ENCODE measurements around the gene CFAP53.
"Not testable (repeated sequence)": the region's sequence is repeated elsewhere in the genome, so short reads cannot be mapped to it uniquely, and the experiment has no call there.

Gene CFAP53

DNA sequence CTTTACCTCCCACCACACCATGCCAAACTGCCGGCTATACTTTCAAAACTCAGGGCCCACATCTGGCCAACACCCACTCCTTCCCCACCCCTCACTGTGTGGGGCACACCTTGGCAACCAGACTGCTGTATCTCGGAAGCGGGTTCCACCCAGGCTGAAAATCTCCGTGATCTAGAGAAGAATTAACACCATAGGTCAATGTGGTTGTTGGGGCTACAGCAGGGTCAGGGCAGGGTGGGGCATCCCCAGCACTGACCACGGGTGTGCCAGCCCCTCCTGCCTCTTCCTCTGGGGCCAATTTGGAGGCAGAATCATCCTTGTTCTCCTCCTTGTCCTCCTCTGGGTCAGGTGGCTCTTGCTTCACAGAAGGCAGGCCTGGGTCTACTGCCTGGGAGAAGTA lies 6.3 kb upstream of the CFAP53 start:
- DNase-seq (ENCODE audit: low read depth in 2 of 2): no peak

DNA sequence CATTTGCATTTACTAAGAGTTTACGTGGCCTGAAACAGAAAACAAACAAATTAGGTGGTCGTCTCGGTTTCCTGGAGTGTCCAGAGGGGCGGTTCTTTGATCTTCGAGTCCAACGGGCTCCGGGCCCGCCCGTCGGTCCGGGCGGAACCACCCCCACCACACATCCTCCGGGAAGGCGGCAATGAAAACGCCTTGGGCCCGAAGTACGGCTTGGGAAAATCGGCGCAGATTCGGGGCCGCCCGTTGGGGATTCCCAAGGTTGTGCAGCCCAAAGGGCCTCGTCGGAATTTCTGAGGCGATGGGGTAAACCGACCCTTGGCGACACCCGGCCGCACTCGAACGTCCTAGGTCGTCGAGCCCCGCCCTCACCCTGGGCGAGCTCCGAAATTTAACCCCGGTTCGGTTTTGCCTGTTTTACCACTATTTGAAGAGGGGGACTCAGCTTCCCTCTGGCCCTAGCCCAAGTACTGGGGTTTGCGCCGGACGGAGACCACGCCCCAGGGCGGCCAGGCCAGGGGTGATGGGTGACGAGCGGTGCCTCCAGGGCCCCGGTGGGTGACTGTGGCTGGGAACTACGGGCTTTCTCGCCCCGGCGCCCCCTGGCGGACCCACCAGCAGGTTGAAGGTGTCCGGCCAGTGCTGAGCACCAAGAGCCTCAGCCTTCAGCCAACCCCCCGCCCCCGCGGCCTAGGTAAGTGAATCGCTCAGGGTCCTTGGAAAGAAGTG lies 1.9 kb upstream of the CFAP53 start:
- peak; percentile 46 to 72 for DNase-seq (ENCODE audit: low read depth in 2 of 2)

DNA sequence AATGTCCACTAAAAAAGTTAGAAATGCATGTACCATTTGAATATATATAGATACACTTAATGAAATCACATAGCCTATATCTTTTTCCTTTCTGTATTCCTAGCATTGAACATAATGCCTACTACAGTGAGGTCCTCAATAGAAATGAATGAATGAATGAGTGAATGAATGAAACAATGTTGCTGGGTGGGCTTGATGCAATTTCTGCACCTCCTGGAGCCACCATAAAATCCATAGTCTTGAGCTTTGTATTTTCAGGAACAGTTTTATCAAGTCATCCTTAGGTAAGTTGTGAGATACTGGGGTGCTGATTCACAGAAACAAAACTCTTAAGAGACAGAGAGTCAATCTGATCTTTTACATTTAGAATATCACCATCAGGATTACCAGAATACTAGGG lies 3.3 kb downstream of the CFAP53 start:
- DNase-seq (ENCODE audit: low read depth in 2 of 2): no peak

DNA sequence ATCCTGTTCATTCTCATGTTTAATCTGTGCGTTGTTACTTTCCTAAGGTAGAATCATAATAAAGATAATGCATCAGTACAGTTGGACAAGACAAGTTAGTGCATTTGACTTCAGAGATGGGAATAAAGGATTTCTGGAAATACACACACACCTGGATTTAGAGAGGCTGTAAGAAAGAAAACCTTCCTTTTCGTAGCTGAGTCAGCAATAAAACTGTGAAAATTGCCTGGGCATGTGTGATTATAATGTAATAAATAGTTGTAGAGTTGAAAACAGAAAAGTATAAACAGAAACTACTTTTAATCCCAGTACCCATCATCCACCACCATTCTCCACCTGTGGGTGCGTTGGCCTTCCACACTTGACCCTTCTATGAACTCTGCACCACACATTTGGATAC lies 15.4 kb downstream of the CFAP53 start:
- no peak for DNase-seq (ENCODE audit: low read depth in 2 of 2)

DNA sequence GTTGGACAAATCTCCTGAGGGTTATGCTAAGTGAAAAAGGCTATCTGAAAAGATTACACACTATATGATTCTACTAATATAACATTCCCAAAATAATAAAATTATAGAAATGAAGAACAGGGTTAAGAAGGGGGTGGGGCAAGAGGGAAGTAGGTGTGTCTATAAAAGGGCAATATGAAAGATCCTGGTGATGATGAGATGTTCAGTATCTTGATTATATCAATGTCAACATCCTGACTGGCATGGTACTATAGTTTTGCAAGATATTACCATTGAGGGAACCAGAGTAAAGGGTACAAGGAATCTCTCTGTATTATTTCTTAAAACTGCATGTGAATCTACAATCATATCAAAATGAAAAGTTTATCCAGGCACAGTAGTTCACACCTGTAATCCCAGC lies 16.7 kb downstream of the CFAP53 start:
- no peak for DNase-seq (ENCODE audit: low read depth in 2 of 2)

DNA sequence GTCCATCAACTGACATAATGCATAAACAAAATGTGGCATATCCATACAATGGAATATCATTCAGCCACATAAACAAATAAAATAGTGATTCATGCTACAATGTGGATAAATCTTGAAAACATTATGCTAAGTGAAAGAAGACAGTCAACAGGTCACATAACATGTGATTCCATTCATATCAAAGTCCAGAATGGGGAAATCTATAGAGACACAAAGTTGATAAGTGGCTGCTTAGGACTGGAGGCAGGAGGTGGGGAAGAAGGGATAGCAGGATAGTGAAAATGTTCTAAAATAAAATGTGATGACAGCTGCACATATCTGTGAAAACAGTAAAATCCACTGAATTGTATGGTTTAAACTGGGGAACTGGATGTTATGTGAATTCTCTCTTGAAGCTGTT lies 18.7 kb downstream of the CFAP53 start:
- DNase-seq (ENCODE audit: low read depth in 2 of 2): no peak

DNA sequence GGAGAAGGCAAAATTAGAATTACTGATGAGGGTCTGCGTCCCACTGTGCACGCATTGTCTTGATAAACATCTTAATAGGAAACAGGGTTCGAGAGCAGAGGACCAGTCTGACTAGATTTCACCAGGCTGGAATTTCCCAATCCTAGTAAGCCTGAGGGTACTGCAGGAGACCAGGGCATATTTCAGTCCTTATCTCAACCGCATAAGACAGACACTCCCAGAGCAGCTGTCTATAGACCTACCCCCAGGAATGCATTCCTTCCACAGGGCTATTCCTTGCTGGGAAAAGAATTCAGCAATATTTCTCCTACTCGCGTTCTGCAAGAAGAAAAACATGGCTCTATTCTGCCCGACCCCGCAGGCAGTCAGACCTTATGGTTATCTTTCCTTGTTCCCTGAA lies 24.5 kb downstream of the CFAP53 start:
- DNase-seq (ENCODE audit: low read depth in 2 of 2): not testable (repeated sequence)

DNA sequence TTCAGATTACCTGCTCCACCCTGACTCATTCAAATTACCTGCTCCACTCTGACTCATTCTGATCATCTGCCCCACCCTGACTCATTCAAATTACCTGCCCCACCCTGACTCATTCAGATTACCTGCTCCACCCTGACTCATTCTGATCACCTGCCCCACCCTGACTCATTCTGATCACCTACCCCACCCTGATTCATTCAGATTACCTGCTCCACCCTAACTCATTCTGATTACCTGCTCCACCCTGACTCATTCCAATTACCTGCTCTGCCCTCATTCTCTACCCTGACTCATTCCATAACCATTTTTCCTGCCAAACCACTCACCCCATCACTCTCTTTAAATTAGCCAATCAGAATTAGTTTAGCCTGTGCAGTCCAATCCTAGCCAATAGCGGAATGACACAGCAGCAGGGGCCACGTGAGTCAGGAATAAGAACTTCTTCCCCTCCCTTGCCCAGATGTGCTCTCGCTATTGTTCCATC lies 26.2 kb downstream of the CFAP53 start:
- no peak for DNase-seq (ENCODE audit: low read depth in 2 of 2)

DNA sequence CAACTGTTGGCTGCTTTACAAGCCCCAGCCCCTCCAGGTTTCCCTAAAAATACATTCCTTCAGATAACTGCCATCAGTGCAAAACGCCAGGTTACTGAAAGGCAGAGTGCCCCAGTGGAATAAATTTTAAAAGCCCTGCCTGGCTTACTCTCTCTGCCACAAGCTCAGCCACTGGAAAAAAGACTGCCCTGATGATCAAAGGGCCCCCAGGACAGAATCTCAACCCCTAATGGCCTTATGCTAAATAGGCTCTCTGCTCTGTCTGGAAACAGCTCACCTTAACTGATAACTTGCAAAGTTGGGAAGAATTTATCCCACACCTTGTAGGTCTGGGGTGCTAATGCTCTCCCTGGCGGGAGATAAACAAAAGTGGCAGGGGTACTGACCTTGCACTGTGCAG lies 33.9 kb downstream of the CFAP53 start:
- no peak for DNase-seq (ENCODE audit: low read depth in 2 of 2)

DNA sequence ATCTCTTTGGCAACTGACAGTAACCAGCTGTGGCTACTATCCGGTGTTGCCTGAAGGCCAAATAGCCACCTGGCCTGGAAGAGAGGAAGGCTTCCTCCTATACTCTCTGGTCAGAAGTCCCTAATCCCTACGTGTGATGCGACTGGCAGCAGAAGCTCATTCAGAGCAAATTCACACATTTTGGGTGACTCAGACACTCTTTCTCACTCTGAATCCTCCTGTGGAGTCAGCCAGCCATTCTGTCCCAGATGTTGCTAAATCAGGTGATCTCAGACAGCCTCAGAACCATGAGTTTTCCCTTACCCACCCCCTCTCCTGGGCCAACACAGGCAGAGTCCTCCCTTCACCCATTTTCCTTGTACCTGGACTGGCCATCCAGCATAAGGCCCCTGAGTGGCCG lies 34.7 kb downstream of the CFAP53 start:
- DNase-seq (ENCODE audit: low read depth in 2 of 2): no peak

DNA sequence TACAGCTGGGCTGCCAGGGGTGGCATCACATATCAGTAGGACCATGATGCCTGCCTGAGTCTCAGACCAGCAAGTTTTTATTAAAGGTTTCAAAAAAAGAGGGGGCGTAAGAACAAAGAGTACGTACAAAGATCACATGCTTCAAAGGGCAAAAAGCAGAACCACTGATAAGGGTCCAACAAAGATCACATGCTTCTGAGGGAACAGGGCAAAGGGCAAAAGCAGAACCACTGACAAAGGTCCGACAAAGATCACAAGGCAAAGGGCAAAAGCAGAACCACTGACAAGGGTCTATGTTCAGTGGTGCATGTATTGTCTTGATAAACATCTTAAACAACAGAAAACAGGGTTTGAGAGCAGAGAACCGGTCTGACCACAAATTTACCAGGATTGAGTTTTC lies 46.0 kb downstream of the CFAP53 start:
- DNase-seq (ENCODE audit: low read depth in 2 of 2): not testable (repeated sequence)

DNA sequence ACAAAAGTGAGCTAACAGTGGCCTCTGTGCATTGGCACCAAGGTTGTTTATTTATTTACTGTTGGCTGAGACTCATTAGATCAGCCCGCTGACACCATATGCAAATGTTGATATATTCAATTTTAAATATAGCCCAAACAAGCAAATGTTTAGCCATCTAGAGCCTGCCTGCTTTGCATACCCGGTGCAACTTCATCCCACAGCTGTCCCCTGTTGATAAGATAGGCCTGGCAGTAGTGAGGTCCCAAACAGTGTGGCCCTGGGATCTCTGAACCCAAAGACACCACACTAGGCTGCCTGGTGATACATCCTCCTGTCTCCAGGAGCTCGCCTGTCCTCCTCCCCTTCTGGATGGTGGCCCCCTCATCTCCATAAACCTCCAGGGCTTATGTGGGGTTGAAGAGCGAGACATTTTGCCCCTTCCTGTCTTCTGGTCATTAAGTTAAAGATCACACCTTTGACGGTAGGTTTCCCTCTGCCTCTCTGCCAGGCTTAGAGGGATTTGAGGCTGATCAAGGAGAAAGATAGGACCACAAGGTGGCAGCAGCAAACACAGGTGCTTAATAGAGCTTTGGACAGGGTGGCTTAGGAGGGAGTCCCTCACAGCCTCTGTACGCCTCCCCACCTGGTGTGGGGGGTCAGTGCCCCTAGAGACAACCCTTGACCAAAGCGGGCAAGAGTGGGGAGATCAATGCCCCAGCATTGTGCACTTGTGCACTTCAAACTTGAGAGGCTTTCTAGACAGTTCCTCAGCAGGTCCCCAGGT lies 47.7 kb downstream of the CFAP53 start:
- no peak for DNase-seq (ENCODE audit: low read depth in 2 of 2)

DNA sequence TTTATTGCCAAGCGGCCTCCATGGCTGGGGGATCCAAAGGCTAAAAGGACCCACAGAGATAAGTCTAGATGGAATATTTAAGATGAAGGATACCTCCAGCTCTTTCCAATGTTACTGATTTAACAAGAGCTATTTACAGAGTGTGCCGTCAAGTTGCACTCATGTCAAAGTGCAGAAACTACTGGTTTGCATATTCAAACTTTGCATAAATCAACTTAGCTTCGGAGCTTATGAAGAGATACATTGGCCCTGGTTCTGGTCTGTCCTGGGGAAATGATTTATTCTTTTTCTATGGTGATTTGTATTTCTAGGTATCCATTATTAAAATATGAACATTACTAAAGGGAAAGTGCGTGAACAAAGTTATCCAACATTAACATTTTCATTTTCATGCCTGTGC lies 57.0 kb downstream of the CFAP53 start:
- DNase-seq (ENCODE audit: low read depth in 2 of 2): no peak

DNA sequence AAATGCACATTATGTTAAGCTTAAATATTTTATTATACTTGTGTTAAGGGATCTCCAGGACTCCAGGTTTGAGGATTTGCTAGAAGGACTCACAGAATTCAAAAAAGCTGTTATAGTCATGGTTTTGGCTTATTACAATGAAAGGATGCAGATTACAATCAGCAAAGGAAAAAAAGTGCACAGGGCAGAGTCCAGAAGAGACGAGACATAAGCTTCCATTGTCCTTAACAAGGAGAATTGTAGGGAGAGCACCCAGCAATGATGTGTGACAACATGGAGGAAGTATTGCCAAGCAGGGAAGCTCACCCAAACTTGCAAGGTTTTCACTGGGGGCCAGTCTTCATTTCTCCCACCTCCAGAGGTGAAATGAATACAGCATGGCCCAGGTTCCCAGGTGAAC lies 58.6 kb downstream of the CFAP53 start:
- no peak for DNase-seq (ENCODE audit: low read depth in 2 of 2)

DNA sequence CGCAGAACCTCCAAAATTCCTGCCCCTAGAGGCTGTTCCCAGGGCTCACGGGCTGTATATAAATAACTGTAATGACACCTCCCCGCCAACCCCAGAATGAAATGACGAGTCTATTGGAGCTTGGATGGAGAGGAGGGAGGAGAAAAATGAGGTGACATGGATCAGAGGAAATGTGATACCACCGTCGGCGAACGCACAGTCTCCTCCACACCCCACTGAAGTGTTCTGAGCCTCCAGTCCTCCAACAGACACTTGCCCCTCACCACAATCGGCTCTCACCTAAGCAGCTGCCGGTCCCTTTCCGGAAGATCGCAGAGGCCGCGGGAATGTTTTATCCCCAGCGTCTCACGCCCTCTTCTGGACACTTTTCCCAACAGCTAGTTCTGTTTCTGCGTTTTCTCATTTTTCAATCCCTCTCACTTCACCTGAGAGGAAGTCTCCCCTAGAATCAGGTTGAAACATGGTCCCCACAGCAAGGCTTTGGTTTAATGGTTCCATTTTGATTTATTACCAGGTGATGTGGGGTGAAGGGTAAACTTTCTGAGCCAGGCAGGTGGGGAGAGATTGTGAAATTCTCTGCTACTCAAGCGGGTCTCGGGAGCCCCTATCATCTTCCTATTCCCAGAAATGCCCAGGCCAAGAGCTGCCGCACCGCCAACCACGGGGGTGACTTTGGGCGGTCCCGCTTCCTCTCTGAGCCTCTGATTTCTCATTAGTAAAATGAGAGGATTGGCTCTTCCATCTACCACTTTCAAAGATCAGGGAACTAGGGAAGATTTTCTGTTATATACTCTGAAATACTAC lies 62.3 kb downstream of the CFAP53 start:
- DNase-seq (ENCODE audit: low read depth in 2 of 2): no peak

DNA sequence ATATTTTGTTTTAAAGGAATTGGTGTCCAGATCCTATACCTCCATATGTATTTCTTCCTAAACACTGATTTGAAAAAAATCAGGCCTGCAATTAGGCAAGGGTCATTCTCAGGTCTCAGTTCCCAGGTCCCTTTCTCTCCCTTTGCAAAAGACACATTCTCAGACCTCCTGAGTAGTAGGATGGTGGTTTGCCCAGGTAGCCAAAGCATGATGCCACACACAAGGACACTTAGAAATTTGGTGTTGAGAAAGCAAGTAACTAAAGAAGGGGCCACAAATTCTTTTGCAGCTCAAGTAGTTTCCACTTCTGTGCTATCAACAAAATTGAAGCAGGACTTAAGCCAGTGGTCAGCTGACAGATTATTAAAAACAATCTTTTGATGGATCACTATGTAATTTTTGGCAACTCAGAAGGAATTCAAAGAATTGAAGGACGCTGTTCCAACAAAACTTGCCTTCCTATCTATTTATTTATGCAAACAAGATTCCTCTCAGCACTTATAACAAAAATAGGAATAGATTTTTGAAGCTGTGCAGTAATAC lies 64.7 kb downstream of the CFAP53 start:
- DNase-seq (ENCODE audit: low read depth in 2 of 2): no peak

DNA sequence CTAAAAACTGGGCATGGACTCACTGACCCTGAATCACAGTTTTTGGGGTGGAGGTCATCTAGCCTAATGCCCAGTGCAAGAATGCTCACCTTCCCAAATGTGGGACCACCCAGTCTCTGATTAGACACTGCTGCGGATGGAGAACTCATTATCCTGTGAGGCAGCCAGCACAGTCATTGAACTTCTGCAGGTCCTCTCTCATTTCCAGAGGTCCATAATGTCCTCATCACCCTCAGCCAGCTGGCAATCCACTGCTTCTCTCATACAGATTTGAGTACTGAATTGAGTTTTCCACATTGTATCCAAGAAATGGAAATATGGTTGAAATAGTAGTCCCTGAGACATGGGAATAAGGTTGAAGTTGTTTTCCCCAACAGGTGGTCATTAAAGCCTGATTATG lies 66.4 kb downstream of the CFAP53 start:
- no peak for DNase-seq (ENCODE audit: low read depth in 2 of 2)

DNA sequence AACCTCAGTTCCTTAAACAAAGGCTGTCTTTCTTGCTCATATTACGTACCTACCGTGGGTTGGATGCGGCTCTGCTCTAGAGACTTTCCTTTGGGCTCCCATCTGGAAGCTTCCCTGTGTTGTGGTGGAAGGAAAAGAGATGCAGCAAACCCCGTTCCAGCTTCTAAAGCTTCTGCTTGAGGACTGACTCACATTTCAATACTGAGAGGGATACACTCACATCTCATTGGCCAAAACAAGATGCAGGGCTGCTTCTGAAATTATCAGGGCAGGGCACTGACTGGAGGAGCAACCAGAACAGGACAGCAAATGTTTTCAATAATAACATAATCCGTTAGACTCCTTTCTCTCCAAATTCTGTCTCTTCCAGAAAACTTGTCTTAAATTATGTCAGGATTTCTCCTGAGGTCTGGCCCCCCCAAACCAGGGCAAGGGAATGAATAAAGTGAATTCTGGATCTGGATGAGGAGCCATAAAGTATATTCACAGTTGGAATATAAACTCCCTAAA lies 66.9 kb downstream of the CFAP53 start:
- DNase-seq (ENCODE audit: low read depth in 2 of 2): no peak

DNA sequence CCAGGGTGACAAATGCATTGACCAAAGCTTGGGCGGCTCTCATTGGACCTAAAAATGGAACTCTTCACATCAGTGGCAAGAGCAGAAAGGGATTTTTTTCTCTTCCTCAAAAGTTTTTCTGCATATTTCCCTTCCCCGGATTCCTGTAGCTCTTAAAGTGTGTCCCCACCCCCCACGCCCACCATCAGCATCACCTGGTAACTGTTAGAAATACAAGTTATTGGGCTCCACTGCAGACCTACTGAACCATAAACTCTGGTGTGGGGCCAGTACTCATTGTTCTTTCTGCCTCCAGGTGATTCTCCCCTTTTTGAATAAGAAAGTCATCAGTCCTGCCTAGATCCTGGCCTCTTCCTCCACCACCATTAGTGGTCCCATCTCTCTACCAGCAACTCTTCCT lies 70.0 kb downstream of the CFAP53 start:
- no peak for DNase-seq (ENCODE audit: low read depth in 2 of 2)

DNA sequence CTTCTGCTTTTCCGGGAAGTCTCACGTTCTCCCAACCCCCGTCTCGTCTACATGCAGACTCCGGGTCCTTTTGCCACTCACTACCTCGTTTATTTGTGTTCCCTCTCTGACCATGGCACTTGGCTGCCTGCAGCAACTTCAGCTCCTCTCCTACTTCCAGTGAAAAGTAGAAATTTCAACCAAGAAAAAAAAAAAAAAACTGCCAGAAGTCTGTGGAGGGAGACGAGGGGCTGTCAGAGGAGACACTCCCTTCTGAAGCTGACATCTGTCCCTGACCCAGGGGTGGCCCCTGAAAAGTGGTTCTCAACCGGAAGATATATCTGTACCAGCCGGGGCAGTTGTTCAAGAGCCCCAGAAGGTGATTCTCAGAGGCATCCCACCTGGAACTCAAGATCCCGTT lies 70.6 kb downstream of the CFAP53 start:
- DNase-seq (ENCODE audit: low read depth in 2 of 2): no peak

DNA sequence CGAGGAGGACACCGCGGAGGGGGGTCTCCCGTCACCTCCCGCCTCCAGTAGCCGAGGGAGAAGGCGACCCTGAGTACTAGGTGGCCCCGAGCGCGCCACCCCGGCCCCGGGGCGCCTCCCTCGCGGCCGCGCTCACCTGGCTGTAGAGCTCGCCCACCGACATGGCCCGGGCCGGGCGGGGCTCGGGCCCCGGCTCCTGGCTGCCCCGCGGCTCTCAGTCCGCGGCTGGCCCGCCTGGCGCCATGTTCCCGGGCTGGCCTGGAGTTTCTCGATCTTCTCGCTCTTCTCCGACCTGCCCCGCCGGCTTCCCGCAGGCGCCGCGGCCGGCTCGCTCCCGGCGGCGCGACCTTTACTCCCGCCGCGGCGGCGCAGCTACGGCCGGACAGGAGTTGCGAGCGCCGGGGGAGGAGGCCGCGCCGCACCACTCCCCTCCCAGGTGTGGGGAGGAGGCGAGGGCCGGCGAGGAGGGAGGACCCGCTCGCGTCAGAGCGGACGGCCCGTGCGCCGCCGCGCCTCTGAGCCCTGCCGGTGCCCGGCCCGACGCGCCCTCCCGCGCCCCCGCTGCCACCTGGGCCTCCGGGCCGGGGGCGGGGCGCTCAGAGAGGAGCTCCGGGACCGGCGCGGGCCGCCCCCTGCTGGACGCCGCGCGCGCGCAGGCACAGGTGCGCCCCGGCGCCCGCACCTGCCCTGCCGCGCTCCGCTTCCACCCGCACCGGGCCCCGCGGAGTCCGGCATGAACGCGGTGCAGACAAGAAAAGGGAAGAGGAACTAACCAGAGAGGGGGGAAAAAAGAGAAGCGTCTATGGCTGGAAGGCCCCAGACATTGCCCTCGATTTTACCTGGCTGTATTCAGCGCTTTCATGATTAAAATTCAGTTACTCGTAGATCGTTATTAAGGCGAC lies 71.4 kb downstream of the CFAP53 start, which contains the start of gene MYO5B:
Gene MYO5B (minus strand): TSS at position 517 of the 902 bp plus-strand sequence. CDS start 354 bp downstream, at position 163.
- peak in 1 of 2 donors; percentile 34 for DNase-seq (ENCODE audit: low read depth in 2 of 2)
